ENCODE data around the gene CADM2.

CADM2 gene

GRCh38 chr3:85342915-85343314 lies 384.1 kb downstream of the CADM2 start:
- DNase-seq: no peak

GRCh38 chr3:85355572-85355971 lies 396.8 kb downstream of the CADM2 start:
- DNase-seq: no peak

- DNase-seq: no peak
These were observed 402.1 kb downstream of the CADM2 start for GRCh38 chr3:85360742-85361387.

GRCh38 chr3:85364296-85364909 lies 405.6 kb downstream of the CADM2 start:
- DNase-seq: no peak

- no peak for DNase-seq
These were observed 411.6 kb downstream of the CADM2 start for GRCh38 chr3:85370341-85370740.

GRCh38 chr3:85376131-85376530 lies 417.3 kb downstream of the CADM2 start:
- DNase-seq: no peak

GRCh38 chr3:85377115-85377514 lies 418.3 kb downstream of the CADM2 start:
- DNase-seq: no peak

- DNase-seq: no peak
These were observed 425.6 kb downstream of the CADM2 start for GRCh38 chr3:85384372-85384771.

- no peak for DNase-seq
These were observed 429.2 kb downstream of the CADM2 start for GRCh38 chr3:85387913-85388505.

- no peak for DNase-seq
These were observed 435.6 kb downstream of the CADM2 start for GRCh38 chr3:85394424-85394823.

GRCh38 chr3:85397434-85397833 lies 438.6 kb downstream of the CADM2 start:
- DNase-seq: no peak

GRCh38 chr3:85426121-85426520 lies 467.3 kb downstream of the CADM2 start:
- no peak for DNase-seq

- no peak for DNase-seq
These were observed 468.7 kb downstream of the CADM2 start for GRCh38 chr3:85427467-85427866.

GRCh38 chr3:85432081-85432480 lies 473.3 kb downstream of the CADM2 start:
- DNase-seq: no peak

GRCh38 chr3:85433319-85433718 lies 474.5 kb downstream of the CADM2 start:
- no peak for DNase-seq

GRCh38 chr3:85455561-85456200 lies 496.9 kb downstream of the CADM2 start:
- DNase-seq: no peak

GRCh38 chr3:85474241-85474640 lies 515.5 kb downstream of the CADM2 start:
- DNase-seq: no peak

- no peak for DNase-seq
These were observed 516.6 kb downstream of the CADM2 start for GRCh38 chr3:85475346-85475745.

- DNase-seq: no peak
These were observed 518.2 kb downstream of the CADM2 start for GRCh38 chr3:85476891-85477495.

- no peak for DNase-seq
These were observed 522.8 kb downstream of the CADM2 start for GRCh38 chr3:85481411-85482212.

- no peak for DNase-seq
These were observed 523.4 kb downstream of the CADM2 start for GRCh38 chr3:85482213-85482490.

- DNase-seq: no peak
These were observed 525.2 kb downstream of the CADM2 start for GRCh38 chr3:85483986-85484385.

GRCh38 chr3:85487375-85487774 lies 528.6 kb downstream of the CADM2 start:
- no peak for DNase-seq
